Measurements from ENCODE around the gene LHFPL3. TPM values are rescaled to one million over a fixed set of nuclear protein-coding genes. Genes with fewer than 3 reads are reported as not detected.

LHFPL3 gene
- polyA plus RNA-seq, 1 of the 3 experiments (the other 2 are of a cell fraction), result not detected

- TF ChIP-seq MAX (IDR thresholded peaks at IDR 0.05; ENCODE audit: low read depth) (no peak), USF2 (IDR thresholded peaks at IDR 0.05; ENCODE audit: borderline replicate concordance, low read depth, low read length) (no peak), MEF2A (IDR thresholded peaks at IDR 0.05; ENCODE audit: borderline replicate concordance, low read depth) (no peak), RAD21 (IDR thresholded peaks at IDR 0.05; ENCODE audit: low read length) (no peak), PBX3 (IDR thresholded peaks at IDR 0.05) (no peak)
These were observed 58.5 kb downstream of the LHFPL3 start (continued) for GRCh38 chr7:104386943-104387342.

- CTCF ChIA-PET, result no interaction called here
- Histone ChIP-seq H3K4me2 (no peak overlapping the region), H3K9me2 (no peaks in the 10 kb centered on the region), H3K27ac (ENCODE audit: low read depth in 2 of 2, low read length in 1 of 2) (no peak overlapping the region), H3K9me3 (0 out of 2 replicates have a peak, but pooled peaks cover 15% of the 10 kb centered on the region), H3K27me3 (ENCODE audit: insufficient read depth) (no peaks in the 10 kb centered on the region), H2AFZ (ENCODE audit: low read depth) (no peak overlapping the region), H3K4me1 (ENCODE audit: control insufficient read depth in 1 of 2, insufficient read depth in 2 of 2, low read depth in 1 of 2, low read length in 1 of 2) (no peaks in the 10 kb centered on the region), H3K9ac (no peak overlapping the region), H4K20me1 (ENCODE audit: insufficient read depth) (no peaks in the 10 kb centered on the region), H3K79me2 (ENCODE audit: insufficient read depth) (no peaks in the 10 kb centered on the region), H3K4me3 (ENCODE audit: low read depth in 2 of 2, low read length in 1 of 2) (no peak overlapping the region), H3K36me3 (replicated peaks in 1 of 2; ENCODE audit: control insufficient read depth in 1 of 2, insufficient read depth in 2 of 2, low read length in 1 of 2) (no peaks in the 10 kb centered on the region), H3F3A (replicated peaks; ENCODE audit: insufficient read depth) (no peaks in the 10 kb centered on the region)
- TF ChIP-seq SMC3 (IDR thresholded peaks at IDR 0.05; ENCODE audit: low read depth, low read length), result no peak
- TF ChIP-seq CHD2 (IDR thresholded peaks at IDR 0.05; ENCODE audit: low read length, partially characterized antibody), result no peak
- no peak for TF ChIP-seq IRF3 (IDR thresholded peaks at IDR 0.05; ENCODE audit: low read depth, low read length)
- no peak for TF ChIP-seq ELF1 (IDR thresholded peaks at IDR 0.05)
- TF ChIP-seq TAF1 (IDR thresholded peaks at IDR 0.05; ENCODE audit: borderline replicate concordance, low read depth, low read length), result no peak
- no peak for TF ChIP-seq GABPA (IDR thresholded peaks at IDR 0.05; ENCODE audit: low read depth)
- no peak for TF ChIP-seq ZBTB33 (IDR thresholded peaks at IDR 0.05; ENCODE audit: borderline replicate concordance, low read depth)
- TF ChIP-seq YY1 (IDR thresholded peaks at IDR 0.05; ENCODE audit: low read depth), result no peak
- TF ChIP-seq FOXJ3 (CRISPR knock-in tag; IDR thresholded peaks at IDR 0.05), result no peak
- TF ChIP-seq GATA2 (CRISPR knock-in tag; IDR thresholded peaks at IDR 0.05), result no peak
- no peak for TF ChIP-seq FOSL2 (IDR thresholded peaks at IDR 0.05; ENCODE audit: borderline replicate concordance, low read depth)
- no peak for TF ChIP-seq SIN3A (IDR thresholded peaks at IDR 0.05; ENCODE audit: borderline replicate concordance, low read depth, low read length)
- no peak for TF ChIP-seq RAD21 (IDR thresholded peaks at IDR 0.05; ENCODE audit: low read length)
- TF ChIP-seq MEF2A (IDR thresholded peaks at IDR 0.05; ENCODE audit: borderline replicate concordance, low read depth), result no peak
- no peak for TF ChIP-seq TEAD4 (IDR thresholded peaks at IDR 0.05; ENCODE audit: borderline replicate concordance, insufficient read depth)
- no peak for DNase-seq
- POLR2A ChIA-PET, result no interaction called here
- WGBS (ENCODE audit: low lambda C conversion rate), result 1% methylated on average over 3 of the region's 3 CpGs
These were observed 59.8 kb downstream of the LHFPL3 start for GRCh38 chr7:104388222-104388621.

All from SK-N-SH (cell line).